Melanocyte of skin (primary cell): Measurements from ENCODE around the gene PDGFRB. TPM values are rescaled to one million over a fixed set of nuclear protein-coding genes. Genes with fewer than 3 reads are reported as not detected.

ENCODE experiments used
- small RNA-seq, 2 donors: library from RNA; depleted of rRNA; stranded (forward); fragments of <200 nt; gene quantifications; one replicate each; pipeline ENCODE3, GENCODE V24; 2012
- total RNA-seq, 2 donors: library from RNA; depleted of rRNA; stranded (reverse); fragments of >200 nt; gene quantifications; 2 replicates each; pipeline ENCODE4 v1.2.3, GENCODE V29; 2012

Gene PDGFRB
- total RNA-seq: 1 to 10 TPM in 1 of 2 donors, under 1 TPM in 1; 0.34 to 1.3 TPM

DNA sequence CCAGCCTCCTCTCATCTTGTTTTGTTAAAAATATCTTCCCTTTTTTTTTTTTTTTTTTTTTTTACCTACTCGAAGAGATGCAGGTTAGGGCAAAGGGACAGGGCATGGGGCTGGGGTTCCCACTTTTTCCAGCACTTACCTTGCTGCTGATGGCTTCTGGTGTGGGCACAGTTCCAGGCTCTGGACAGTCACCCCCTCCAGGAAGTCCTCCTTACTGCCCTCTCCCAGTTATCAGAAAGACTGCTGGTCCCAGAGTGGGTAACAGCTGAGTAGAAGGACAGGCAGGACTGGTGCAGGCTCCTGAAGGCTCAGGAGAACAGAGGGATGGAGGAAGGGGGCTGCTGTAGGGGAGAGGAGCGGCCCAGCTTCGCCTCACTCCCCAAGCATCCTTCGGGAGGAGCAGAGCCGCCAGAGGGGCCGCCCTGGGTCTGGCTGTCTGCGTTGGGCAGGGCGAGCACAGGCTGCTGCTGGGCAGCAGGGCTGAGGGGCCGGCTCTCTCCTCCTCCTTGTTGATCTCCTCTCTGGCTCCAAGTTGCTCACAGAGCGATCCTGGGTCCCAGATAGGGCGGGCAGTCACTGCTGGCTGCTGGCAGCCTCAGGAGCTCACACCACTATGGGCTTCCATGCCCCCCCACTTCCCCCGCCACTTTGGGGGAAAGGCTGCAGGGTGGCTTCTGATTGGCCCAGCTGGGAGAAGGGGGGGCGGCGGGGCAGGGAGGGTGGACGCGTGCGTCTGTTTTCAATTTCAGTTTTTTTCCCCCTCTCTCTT is at the start of gene PDGFRB:
Gene PDGFRB, minus strand, starts transcription at position 588 of the 769 bp plus-strand sequence. CDS start 18,798 bp downstream, outside the sequence.

DNA sequence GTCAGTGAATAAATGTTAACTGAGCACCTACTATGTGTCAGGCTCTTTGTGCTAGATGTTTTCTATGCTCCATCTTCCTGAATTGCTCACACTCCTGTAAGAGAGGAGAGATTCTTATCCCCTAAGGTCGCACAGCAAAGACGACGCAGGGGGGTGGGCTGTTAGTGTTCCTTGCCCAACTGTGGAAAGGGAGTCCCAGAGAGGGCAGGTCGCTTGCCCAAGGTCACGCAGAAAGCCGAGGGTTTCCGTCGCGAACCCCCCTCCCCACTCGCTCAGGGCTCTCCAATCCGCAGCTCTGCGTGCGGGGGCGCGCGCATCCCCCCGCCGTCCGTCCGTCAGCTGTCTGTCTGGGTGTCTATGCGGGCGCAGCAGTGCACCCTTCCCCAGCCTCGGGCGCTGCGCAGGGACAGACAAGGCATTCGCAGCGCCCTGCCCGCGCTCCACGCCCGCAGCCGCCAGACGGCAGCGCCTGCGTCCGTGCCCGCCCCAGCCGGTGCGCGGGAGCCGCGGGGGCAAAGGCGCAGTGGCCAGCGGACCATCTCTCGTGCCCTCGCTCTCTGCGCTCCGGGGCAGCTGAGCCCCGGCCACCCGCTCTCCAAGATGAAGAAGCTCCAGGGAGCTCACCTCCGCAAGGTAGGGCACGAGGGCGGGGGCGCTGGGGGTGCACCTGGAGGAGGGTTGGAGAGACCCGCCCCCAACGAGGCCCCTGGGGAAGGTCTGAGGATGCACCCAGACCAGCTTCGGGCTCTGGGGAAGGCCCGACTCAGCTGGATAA is 34.3 kb upstream of the PDGFRB start, which contains the start of gene SLC6A7:
Gene SLC6A7, plus strand, starts transcription at position 335 of the 775 bp plus-strand sequence. Its CDS starts 266 bp downstream, at position 601.

DNA sequence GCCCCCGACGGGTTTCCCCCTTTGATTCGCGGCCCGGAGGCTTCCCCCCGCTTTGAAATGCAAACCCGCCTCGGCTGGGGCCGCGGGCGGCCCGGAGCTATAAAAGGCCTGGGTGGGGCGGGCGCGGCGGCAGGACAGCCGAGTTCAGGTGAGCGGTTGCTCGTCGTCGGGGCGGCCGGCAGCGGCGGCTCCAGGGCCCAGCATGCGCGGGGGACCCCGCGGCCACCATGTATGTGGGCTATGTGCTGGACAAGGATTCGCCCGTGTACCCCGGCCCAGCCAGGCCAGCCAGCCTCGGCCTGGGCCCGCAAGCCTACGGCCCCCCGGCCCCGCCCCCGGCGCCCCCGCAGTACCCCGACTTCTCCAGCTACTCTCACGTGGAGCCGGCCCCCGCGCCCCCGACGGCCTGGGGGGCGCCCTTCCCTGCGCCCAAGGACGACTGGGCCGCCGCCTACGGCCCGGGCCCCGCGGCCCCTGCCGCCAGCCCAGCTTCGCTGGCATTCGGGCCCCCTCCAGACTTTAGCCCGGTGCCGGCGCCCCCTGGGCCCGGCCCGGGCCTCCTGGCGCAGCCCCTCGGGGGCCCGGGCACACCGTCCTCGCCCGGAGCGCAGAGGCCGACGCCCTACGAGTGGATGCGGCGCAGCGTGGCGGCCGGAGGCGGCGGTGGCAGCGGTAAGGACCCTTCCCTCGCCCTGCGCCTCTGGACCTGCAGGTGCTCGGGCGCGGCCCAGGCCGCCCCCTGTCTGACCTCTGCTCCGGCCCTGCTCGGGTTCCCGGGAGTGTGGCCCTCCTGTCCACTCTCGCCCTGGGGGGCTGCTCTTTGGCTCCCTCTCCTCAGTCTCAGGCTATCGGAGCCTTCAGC is 11.2 kb upstream of the PDGFRB start, which contains the start of gene CDX1:
Gene CDX1, plus strand, starts transcription at position 129 of the 862 bp plus-strand sequence. Its CDS starts 99 bp downstream, at position 228.

DNA sequence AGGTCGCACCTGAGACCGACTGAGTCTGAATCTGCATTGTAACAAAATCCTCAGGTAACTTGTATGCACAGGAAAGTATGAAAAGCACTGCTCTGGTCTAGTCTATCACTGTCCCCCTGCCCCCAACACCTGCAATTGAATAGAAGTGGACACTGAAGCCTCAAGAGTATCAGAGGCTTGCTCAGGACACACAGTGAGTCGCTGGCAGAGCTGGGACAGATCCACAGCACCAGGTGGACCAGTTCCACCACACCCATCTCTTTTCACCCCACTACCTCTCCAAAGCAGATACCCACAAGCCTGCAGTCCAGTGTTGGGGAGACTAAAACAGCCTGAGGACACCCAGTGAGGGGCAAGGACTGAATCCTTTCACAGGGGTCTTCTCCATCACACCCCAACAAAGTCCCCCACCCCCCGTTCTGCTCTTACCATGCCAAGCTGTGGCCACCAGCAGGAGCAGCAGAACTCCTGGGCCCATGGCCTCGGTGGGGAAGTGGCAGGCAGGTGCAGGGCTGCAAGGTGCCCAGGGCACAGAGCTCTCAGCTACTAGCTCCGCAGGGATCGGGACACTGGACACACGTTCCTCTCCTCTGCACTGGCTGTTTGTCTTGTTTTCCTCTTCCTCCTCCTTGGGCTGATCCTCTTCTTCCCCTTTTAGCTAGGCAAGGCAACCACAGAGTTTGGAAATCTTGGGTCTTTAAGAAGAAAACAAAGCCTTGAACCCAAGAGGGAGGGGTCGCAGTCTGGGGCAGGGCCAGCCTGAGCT is 69.5 kb downstream of the PDGFRB start, which contains the start of gene CSF1R:
Gene CSF1R, minus strand, starts transcription at position 605 of the 766 bp plus-strand sequence. Its CDS starts 127 bp downstream, at position 478.

Small RNA genes within 50 kb of the gene (small RNA-seq; reads per million reads assigned to genes)
- gene RF00019: 0 reads per million in 2 donors

Other genes with a start within 250 kb of the PDGFRB start
- not detected for gene PDE6A, start 211.1 kb downstream of the PDGFRB start, total RNA-seq
- 10 to 100 TPM; 33.7 to 38.3 TPM for gene SLC26A2, start 195.1 kb downstream of the PDGFRB start, total RNA-seq
- gene TIGD6, start 155.2 kb downstream of the PDGFRB start, total RNA-seq: 1 to 10 TPM; 4.5 to 5.0 TPM
- gene HMGXB3, start 155.1 kb downstream of the PDGFRB start, total RNA-seq: 10 to 100 TPM; 46.5 to 66.6 TPM
- under 1 TPM in 1 of 2 donors, not detected in 1; 0.33 TPM for gene CSF1R, start 69.3 kb downstream of the PDGFRB start, total RNA-seq
- gene CDX1, start 10.9 kb upstream of the PDGFRB start, total RNA-seq: not detected
- not detected for gene SLC6A7, start 34.2 kb upstream of the PDGFRB start, total RNA-seq
- gene CAMK2A, start 133.9 kb upstream of the PDGFRB start, total RNA-seq: under 1 TPM; 0.33 to 0.34 TPM
- gene ARSI, start 147.1 kb upstream of the PDGFRB start, total RNA-seq: 10 to 100 TPM; 12.7 to 31.6 TPM
- gene TCOF1, start 201.9 kb upstream of the PDGFRB start, total RNA-seq: 10 to 100 TPM; 15.5 to 34.6 TPM